Measurements from ENCODE around the gene PPM1A. TPM values are rescaled to one million over a fixed set of nuclear protein-coding genes. Genes with fewer than 3 reads are reported as not detected.

The PPM1A gene
- total RNA-seq, 4 donors from 2014 or later, result 81.2 to 107 (median 86.1) TPM

GRCh38 chr14:60206249-60206670 is 42.8 kb upstream of the PPM1A start:
- DNase-seq (no peak), ATAC-seq (no peak)
- Histone ChIP-seq H3K4me1 (peaks cover 11 to 15% of the 10 kb centered on the region in 2 donors), H3K4me3 (no peak overlapping the region), H3K27me3 (no peaks in the 10 kb centered on the region), H3K27ac (no peak overlapping the region), H3K9me3 (no peaks in the 10 kb centered on the region), H3K36me3 (no peaks in the 10 kb centered on the region)
- intact Hi-C loops (cut with DNase I; ENCODE audit: low total_unique reads), result no loop called here
- no peak for TF ChIP-seq POLR2A (IDR thresholded peaks at IDR 0.05)
- no peak for TF ChIP-seq CTCF (IDR thresholded peaks at IDR 0.05 in 4 of 5, conservative IDR thresholded peaks at IDR 0.05 in 1 of 5)
- in situ Hi-C loops (cut with MboI; ENCODE audit: low sequenced_read_pairs in 4 of 4), result loop anchor here in 1 of 4 donors (25.0 kb wide), 1 partner anchor 106 kb away; no protein-coding TSS in a partner anchor

- peaks cover 11 to 15% of the 10 kb centered on the region in 2 donors for H3K4me1 ChIP-seq
- TF ChIP-seq CTCF (IDR thresholded peaks at IDR 0.05 in 4 of 5, conservative IDR thresholded peaks at IDR 0.05 in 1 of 5) (no peak), POLR2A (IDR thresholded peaks at IDR 0.05) (no peak)
Measured at GRCh38 chr14:60206837-60207533, 42.0 kb upstream of the PPM1A start.

GRCh38 chr14:60210703-60211102 is 38.3 kb upstream of the PPM1A start:
- no peaks in the 10 kb centered on the region for H3K9me3 ChIP-seq
- TF ChIP-seq CTCF (IDR thresholded peaks at IDR 0.05 in 4 of 5, conservative IDR thresholded peaks at IDR 0.05 in 1 of 5) (no peak), POLR2A (IDR thresholded peaks at IDR 0.05) (no peak)
- H3K27me3 ChIP-seq, result no peaks in the 10 kb centered on the region
- intact Hi-C loops (cut with DNase I; ENCODE audit: low total_unique reads) (no loop called here), in situ Hi-C loops (cut with MboI; ENCODE audit: low sequenced_read_pairs in 4 of 4) (loop anchor here in 1 of 4 donors (25.0 kb wide), 1 partner anchor 102 kb away; no protein-coding TSS in a partner anchor)
- H3K27ac ChIP-seq, result no peak overlapping the region
- ATAC-seq, result no peak
- H3K4me3 ChIP-seq, result no peak overlapping the region
- H3K4me1 ChIP-seq, result peaks cover 9 to 11% of the 10 kb centered on the region in 2 donors
- H3K36me3 ChIP-seq, result no peaks in the 10 kb centered on the region
- DNase-seq, result no peak

More at GRCh38 chr14:60206837-60207533, 42.0 kb upstream of the PPM1A start:
- Histone ChIP-seq H3K9me3 (no peaks in the 10 kb centered on the region), H3K4me3 (no peak overlapping the region), H3K27me3 (no peaks in the 10 kb centered on the region), H3K27ac (no peak overlapping the region), H3K36me3 (no peaks in the 10 kb centered on the region)
- no peak for ATAC-seq
- no peak for DNase-seq
- intact Hi-C loops (cut with DNase I; ENCODE audit: low total_unique reads) (no loop called here), in situ Hi-C loops (cut with MboI; ENCODE audit: low sequenced_read_pairs in 4 of 4) (loop anchor here in 1 of 4 donors (25.0 kb wide), 1 partner anchor 105 kb away; no protein-coding TSS in a partner anchor)

GRCh38 chr14:60211153-60211552 is 37.9 kb upstream of the PPM1A start:
- intact Hi-C loops (cut with DNase I; ENCODE audit: low total_unique reads), result no loop called here
- no peaks in the 10 kb centered on the region for H3K36me3 ChIP-seq
- ATAC-seq, result no peak

More at GRCh38 chr14:60211153-60211552, 37.9 kb upstream of the PPM1A start:
- Histone ChIP-seq H3K4me1 (peaks cover 12 to 16% of the 10 kb centered on the region in 2 donors), H3K27me3 (no peaks in the 10 kb centered on the region), H3K9me3 (no peaks in the 10 kb centered on the region), H3K27ac (no peak overlapping the region), H3K4me3 (no peak overlapping the region)
- TF ChIP-seq CTCF (IDR thresholded peaks at IDR 0.05 in 4 of 5, conservative IDR thresholded peaks at IDR 0.05 in 1 of 5) (no peak), POLR2A (IDR thresholded peaks at IDR 0.05) (no peak)
- in situ Hi-C loops (cut with MboI; ENCODE audit: low sequenced_read_pairs in 4 of 4), result loop anchor here in 1 of 4 donors (25.0 kb wide), 1 partner anchor 101 kb away; no protein-coding TSS in a partner anchor
- no peak for DNase-seq

Data from gastrocnemius medialis (tissue), 4 donors.